Measurements from ENCODE around the gene MRC2.

Gene MRC2

DNA sequence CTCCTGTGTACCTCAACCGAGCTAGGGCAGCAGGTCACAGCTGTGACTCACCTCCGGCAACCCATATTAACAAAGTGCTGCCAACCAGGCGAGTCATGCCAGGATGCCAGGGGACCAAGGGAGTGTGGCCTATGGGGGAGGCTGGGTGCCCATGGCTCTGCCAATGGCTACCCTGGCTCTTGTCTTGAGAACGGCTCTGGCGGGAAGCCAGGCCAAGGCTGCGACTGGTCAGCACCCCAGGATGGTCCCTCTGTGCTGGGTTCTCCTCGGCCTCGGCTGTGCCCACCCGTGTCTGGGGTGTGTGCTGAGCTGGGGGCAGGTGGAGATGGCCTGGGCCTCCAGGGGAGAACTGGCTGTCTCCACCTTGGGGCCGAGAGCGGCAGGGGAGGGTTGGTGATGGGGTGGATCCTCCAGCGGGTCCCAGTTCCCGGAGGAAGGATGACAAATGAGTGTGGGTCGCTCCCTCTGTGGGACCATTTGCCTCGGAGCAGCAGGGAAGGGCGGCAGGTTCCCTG, 75.8 kb downstream of the MRC2 start:
- no peak for DNase-seq (ENCODE audit: low read depth)

DNA sequence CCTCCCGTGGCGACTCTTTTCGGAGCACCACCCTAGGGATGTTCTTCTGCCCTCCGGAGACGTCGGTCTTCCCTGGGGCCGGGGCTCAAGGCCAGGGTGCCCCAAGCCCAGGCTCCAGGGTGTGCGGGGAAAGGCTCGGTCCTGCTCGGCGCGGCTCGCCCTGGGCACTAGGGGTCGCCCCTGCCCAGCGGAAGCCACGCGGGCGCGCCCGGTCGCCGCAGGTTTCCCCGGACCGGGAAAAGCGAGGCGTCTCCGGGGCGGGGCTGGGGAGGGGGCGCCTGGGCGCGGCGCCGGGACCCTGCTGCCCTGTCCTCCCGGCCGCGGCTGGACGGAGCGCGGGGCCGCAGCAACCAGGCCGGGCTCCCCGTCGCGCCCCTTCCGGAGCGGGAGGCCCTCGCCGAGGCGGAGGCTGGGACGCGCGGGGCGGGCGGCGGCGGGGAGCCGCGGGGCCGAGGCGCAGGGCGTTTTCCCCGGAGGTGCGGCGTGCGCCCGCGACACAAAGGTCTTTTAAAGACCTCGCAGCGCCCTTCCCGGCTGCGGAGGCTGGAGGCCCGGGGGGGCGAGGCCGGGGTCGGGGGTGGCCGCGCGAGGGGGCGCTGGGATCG, 76.4 kb downstream of the MRC2 start:
- DNase-seq (ENCODE audit: low read depth) = peak; percentile 52

DNA sequence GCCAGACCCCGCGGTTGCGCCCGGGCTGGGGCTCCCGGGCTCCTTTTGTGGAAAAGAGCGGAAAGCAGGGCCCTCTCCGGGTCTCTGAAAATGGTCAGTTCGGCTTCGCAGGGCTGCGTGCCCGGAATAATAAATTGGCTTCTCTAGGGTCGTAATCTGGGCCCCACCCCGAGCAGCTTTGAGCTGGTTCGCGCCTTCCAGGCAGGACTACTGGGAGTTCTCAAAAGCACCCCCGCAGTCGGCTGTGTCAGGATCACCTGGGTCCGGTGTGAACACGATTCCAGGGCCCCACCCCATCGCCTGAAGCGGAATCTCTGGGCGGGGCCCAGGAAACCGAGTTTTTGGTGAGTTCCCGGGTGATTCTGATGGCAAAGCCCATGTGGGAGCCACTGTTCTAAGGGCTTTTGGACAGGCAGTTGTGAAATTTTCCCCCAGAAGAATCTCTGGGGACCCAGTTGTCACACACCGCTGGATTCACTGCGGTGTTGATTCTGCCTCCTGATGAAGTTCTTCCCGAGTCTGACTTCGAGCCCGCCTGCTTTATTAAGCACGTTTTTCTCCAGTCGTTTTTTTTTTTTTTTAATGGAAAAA, 77.0 kb downstream of the MRC2 start:
- DNase-seq (ENCODE audit: low read depth) = no peak

DNA sequence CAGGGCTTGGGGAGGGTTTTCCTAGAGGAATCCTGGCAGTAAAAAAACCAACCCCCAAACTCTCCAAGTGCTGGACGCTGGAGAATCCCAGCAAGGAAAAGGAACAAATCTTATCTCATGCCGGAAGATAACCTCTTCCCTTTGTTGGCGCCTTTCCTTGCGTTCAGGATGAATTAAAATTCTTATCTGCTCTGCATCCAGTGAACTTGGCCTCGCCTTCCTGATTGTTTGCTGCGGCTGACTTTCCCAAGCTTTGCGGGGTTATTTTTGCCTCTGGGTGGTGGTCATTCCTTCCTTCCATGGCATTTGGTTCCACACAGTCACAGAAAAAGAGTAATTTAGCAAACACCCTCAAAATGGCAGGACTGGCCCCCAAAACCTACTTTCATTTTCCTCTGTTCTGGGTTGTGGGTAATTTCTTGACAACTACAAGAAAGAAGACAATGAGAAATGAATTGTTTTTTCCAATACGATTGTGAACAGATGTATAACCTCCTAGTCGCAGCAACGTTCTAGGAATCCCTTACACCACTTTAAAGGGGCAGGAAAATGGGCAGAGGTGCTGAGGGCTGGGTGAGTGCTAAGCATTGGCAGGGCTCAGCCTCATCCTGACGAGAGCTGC, 77.8 kb downstream of the MRC2 start:
- no peak for DNase-seq (ENCODE audit: low read depth)

DNA sequence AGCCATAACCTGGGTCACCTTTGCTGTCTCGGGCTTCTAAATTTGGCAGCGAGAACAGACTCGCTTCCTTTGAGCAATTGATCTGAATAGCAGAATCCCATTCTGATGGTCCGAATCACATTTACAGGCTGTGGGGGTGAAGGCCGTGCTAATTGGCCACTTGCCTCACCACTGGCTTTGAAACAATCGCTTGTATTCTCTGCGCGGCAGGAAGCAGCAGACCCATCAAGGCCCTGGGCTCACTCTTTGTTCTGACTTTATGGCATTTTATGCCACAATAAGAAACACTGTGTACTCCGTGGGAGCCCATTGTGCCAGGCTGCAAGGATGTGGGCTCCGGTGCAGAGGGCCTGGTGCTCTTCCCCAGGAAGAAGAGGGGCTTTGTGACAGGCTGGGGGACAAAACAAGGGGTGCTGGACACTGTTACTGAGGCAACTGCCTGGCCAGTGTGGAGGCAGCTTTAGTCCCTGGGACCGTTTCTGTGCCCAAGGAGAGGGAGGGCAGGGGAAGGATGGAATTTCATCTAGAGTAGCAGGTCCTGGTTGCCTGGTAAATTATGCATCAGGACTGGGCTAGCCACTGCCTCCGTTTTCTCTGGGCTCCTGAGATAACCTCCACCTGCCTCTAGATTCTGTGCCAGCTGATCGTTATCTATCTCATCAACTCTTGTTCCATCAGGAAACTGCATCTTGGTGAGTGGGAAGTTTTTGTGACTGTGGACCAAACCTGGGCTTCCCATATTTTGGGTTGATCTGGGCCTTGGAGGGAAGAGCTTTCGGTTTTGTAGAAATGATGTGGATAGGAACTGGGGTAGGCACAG, 78.5 kb downstream of the MRC2 start:
- DNase-seq (ENCODE audit: low read depth) = no peak

DNA sequence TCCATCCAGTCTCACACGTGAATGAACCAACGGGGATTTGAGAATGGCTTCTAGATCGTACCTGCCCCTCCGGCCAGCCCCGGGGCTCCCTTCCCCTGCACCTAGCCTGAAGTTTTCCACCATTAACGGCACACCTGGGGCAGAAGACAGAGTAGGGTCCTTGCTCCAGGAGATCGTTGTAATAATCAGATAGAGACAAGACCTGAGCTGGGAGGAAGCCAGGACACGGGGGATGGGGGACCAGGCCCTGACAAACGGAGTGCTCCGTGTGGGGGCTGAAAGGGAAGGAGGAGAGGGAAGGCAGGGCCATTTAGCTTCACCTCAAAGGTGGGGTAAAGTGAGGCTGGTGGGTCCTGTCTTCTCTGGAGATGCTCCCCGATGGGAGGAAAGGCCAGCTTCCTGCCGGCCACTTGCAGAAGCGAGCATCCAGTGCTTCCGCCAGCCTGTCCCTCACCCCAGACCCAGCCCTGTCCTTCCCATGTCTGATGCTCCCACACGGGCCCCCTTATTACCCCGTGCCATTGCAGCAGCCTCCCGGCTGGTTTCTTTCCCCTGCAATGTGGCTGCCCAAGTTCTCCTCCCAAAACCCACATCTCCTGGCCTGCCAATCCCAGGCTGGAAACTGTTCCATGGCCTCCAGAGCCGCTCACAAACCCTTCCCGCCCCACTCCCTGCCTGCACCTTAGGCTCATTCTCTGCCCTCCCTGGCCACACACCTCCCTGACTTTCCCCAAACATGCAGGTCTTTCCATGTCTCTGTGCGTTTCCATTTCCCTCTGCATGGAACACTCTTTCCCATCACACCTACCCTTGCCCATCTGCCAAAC, 79.3 kb downstream of the MRC2 start:
- DNase-seq (ENCODE audit: low read depth) = no peak

DNA sequence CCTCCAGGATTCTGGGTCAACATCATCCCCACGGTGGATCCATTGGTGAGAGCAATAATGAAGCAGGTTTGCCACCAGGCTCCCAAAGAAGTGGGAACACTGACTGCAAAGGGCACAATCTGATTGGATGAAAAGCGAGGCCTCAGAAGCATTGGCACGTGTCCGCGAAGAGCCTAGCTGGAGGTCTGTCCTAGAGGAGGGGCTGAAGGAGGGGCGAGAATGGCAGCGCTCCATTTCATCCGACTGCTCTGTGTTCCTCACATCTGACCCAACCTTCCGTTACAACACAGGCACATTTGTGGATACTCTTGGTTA, 79.9 kb downstream of the MRC2 start:
- no peak for DNase-seq (ENCODE audit: low read depth)

DNA sequence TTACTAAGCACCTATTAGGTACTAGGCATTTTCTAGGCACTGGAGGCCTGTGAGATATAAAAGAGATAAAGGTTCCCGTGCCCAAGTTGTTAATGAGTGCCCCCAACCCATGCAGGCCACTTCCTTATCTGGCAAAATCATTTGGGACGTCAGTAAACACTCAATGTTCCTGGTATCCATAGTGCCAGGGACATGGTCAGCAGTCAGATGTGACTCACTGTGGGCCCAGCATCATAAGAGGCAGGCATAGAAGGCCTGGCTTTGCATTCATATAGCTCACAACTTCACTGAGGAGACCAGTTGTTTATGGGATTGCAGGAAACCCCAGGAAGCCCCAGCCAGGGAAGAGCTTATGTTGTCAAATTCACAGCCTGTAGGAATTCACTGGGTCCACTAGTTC, 81.1 kb downstream of the MRC2 start:
- DNase-seq (ENCODE audit: low read depth) = no peak

DNA sequence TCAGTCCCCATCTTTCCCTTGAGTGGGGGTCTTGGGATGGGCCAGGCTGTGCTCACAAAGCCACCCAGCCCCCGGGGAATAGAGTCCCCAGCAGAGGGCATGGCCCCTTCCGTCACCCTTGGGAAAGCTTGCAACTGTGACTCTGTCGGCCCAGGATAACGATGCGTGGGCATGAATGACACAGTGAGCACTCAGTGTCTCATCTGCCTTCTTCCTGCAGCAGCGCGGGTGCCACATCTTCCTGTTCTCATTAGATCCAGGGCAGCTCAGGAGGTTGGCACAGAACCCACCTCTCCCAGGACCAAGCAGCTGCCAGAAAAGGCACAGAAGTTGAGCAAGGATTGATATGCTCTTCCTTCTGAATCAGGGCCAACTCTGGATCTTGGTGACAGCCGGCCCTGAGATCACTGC, 84.7 kb downstream of the MRC2 start:
- DNase-seq (ENCODE audit: low read depth) = no peak

DNA sequence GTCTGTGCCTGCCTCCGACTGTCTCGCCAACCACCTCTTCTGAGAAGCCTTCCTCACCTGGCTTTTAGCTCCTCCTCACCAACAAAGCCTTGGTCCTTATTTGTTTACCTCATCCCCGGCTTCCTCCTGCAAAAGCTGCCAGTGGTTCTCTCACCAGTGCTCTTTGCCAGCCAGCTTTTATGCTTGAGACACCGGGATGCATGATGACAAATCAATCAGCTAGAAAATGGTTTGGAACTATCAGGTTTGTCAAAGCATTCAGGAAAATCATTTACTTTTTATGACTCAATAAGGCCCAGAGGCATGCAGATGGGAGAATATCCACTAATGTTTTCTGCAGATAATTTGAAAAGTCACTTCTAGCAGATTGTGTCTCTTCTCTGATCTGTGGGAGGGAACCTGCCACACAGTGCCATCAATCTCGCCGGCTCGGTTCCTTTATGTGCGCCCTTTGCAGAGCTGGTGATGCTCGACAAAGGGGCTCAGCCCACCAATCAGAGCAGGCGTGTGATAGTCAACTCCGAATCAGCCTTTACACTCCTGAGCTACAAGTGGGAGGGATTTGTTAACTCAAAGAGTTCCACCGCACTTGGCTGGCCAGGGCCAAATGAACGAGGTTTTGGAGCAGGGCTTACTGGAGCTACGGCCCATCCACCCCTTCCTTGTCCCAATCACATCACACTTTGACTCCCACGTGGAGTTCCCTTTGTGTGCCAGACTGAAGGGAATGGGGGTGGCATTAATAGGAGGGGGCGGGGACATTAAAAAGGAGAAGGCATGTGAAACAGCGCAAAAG, 85.8 kb downstream of the MRC2 start:
- DNase-seq (ENCODE audit: low read depth) = no peak

DNA sequence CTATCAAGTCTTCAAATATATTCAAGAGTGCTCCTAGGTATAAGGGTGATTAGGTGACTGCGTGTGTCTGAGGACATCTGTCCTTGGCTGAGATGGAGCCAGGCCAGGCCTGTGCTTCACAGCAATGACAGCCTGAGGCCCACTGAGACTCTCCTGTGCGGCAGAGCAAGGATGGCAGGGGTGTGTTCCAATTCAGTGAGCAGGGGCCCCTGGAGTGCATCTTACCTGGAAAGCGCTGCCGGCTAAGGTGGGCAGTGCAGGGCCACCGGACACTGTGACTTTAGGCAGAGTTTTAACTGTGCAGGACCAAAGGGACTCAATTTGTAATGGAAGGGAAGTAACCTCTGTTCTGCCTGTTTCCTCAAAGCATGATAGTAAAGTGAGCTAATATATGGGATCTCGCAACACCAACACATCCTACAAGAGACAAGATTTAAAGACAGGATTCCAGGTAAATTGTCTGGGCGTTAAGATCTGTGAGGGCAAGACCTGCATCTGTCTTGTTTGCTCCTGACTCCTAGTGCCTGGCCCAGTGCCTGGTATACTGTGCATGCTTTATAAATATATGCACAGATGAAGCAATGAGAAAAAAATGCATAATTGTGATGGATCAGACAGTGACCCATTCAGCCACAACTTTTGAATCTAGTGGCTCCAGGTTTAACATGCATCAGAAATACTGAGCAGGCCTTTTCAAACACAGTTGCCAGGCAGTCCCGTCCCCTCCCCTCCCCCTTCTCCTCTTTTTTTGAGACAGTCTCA, 86.7 kb downstream of the MRC2 start:
- DNase-seq (ENCODE audit: low read depth) = no peak

DNA sequence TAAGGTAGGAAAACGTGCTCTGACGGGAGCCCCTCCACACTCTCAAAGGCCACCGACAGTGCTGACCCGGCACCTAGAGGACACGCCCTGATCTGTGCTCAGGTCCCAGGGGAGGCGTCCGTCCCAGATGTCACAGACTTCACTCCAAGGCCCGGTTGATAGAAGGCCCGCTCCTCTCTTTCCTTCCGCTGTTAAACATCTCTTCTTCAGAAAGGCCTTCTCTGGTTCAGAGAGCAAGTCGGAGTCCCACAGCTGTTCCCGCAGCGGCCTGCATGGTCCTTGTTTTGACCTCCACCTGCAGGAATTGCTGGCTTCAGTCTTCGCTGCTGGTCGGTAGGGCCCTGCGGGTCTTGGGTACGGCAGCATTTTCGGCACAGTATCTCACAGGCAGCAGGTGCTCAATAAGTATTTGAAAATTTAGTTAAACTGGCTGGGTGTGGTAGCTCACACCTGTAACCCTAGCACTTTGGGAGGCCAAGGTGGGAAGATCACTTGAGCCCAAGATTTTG, 88.5 kb downstream of the MRC2 start:
- DNase-seq (ENCODE audit: low read depth) = no peak

DNA sequence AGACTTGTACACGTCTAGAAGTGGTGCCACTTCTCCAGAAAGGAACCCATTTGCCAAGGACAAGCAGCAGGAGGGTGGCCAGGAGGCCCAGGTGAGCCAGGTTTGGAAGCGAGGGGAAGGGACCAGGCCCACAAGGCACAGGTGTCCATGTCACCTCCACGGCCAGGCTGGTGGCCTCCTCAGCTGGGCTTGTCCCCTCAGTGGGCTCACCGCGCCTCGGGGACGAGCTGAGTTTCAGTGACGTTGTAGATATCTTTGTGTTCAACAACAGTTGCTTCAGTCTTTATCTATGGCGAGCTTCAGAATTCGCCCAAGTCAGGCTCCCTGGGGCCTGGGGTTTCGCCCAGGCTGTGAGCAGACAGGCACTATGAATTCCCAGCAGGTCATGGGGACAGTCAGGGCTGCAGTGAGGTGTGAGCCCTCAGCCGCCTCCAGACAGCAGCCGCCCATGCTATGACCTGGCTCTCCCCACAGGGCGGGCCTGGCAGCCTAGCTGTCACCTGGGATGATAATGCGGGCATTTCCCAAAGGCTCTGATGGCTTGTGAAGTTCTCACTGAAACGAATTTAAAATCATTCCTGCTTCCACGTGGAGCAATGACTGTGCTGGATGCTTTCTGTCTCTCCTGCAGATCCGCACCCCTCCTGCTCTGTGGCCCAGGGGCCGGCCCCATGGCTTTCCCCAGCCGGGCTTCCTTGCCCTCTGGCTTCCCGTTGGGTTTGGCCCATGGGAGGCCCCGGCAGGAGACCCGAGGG, 89.5 kb downstream of the MRC2 start:
- DNase-seq (ENCODE audit: low read depth) = no peak

DNA sequence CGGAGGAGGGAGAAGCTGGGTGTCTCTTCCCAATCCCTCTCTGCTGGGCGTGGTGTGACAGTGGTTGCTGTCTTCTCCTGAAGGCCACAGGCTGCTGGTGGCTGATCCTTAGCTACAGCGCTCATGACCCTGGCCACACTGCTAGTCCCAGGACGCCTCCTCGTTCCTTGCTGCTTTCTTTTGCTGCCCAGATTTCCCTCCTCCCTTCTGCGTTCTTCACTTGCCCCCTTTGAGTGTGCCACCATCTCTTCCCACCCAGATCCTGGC, 90.1 kb downstream of the MRC2 start:
- DNase-seq (ENCODE audit: low read depth) = no peak

DNA sequence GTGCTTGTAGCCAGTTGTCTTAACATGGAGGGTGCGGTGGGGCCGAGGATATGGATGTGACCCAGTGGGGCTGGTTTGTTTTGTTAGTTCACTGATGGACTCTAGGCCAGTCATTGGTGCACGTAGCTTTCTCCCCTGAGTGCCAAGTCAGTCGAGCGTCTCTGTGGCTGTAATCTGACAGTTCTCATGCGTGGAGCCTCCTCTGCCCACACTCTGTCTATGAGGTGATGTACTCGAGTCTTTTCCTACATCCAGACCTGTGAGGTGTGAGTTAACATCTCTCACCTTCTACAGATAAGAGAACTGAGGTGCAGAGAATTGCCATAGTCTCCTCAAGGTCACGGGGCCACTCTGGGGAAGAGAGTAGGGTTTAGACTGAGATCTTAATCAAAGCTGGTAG, 90.4 kb downstream of the MRC2 start:
- DNase-seq (ENCODE audit: low read depth) = no peak

DNA sequence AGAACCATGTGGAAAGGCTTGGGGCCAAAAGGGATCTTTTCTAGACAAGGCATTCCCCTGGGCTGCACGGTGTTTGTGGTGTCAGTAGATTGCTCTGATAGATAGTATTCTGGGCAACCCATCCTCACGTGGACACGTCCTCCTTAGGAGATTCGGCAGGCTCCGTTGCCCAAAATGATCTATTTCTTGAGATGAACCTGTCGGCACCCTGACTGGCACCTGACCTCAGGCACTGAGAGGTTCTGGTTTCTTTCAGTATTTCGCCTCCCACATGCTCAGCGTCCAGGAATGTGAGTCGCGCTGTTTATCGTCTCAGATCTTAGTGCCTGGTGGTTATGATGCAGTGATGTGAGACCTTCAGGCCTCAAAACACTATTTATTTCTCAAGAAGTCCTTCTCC, 91.0 kb downstream of the MRC2 start:
- DNase-seq (ENCODE audit: low read depth) = no peak

DNA sequence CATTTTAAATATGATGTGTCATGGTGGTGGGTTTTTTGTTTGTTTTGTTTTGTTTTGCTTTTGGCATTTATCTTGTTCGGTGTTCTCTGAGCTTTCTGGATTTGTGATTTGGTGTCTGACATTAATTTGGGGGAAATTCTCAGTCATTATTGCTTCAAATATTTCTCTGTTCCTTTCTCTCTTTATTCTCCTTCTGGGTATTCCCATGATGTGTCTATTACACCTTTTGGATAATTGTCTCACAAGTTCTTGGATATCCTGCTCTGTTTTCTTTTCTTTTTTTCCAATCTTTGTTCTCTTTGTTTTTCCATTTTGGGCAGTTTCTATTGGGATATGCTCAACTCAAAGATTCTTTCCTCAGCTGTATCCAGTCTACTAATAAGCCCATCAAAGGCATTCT, 92.1 kb downstream of the MRC2 start:
- DNase-seq (ENCODE audit: low read depth) = no peak

DNA sequence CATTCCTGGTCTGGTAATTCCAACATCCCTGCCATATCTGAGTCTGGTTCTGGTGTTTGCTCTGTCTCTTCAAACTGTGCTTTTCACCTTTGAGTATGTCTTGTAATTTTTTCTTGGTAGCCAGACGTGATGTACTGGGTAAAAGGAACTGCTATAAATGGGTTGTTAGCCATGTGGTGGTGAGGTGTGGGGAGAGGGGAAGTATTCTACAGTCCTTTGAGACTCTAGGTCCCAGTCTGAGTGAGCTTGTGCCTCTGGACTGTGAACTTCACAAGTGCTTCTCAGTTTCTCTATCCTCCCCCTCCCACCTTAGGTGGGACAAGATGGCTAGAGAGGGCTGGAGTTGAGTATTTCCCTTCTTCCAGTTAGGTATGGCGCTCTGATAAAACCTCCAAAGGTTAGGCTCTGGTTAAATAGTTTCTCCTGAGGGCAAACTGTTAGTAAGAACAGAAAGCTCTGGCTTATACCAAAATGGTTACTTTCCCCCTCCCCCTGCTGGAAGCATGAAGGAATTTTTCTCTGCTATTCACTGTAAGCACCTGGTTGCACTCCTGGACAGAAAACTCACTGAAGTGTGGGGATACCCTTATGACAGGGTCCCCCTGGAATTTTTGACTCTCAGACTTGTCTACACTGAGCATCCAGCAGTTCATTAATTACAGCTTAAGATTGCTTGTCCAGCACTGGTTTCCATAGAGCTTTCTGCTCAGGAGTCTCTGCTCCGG, 92.8 kb downstream of the MRC2 start:
- DNase-seq (ENCODE audit: low read depth) = no peak

DNA sequence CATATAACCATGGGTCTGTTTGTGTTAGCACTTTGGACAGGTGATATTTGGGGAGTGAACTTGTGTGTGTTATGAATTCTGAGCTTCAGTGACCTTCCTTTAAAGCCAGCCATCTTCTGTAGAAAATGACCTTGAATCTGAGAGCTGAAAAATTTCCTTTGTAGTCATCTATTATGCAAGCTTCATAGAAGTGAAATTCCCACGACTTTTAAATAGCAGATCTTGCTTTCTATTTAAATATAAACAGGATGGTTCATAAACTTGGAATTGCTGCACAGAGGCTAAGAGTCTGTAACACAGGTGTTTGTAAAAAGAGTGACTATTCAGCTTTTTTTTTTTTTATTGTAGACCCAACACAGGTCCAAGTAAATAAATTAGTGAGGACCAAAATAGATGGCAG, 95.2 kb downstream of the MRC2 start:
- DNase-seq (ENCODE audit: low read depth) = no peak

All from activated gamma-delta T cell treated with anti-CD3 and anti-CD28 coated beads, Interleukin-2, amount 50 U/mL, for 16 hours (primary cell).